HG02763 (cell line): ENCODE measurements around the gene ALOX12.

ENCODE experiments used
- ATAC-seq: cut with Tn5 transposase; IDR thresholded peaks from one replicate; pipeline ENCODE4 v1.9.1; 2021; ENCODE audit warnings: mild to moderate bottlenecking, moderate library complexity; ENCODE audit not compliant: unreplicated experiment

ALOX12 gene

GRCh38 chr17:7002288-7003047 lies 6.6 kb downstream of the ALOX12 start:
- no peak for ATAC-seq

- no peak for ATAC-seq
Observed at GRCh38 chr17:7003745-7004144, 7.9 kb downstream of the ALOX12 start.

GRCh38 chr17:7004398-7005253 lies 8.8 kb downstream of the ALOX12 start:
- ATAC-seq, result no peak

GRCh38 chr17:7005716-7006115 lies 9.9 kb downstream of the ALOX12 start:
- ATAC-seq, result no peak

- ATAC-seq, result no peak
Observed at GRCh38 chr17:7007143-7007542, 11.3 kb downstream of the ALOX12 start.

GRCh38 chr17:7010523-7010922 lies 14.7 kb downstream of the ALOX12 start:
- no peak for ATAC-seq

GRCh38 chr17:7011415-7011814 lies 15.6 kb downstream of the ALOX12 start:
- no peak for ATAC-seq

- no peak for ATAC-seq
Observed at GRCh38 chr17:7011942-7012254, 16.0 kb downstream of the ALOX12 start.

GRCh38 chr17:7014261-7014994 lies 18.6 kb downstream of the ALOX12 start:
- peak; percentile 80 for ATAC-seq

- peak; percentile 4 for ATAC-seq
Observed at GRCh38 chr17:7014995-7015958, 19.4 kb downstream of the ALOX12 start.

- ATAC-seq, result no peak
Observed at GRCh38 chr17:7016418-7016817, 20.6 kb downstream of the ALOX12 start.

GRCh38 chr17:7016886-7017826 lies 21.3 kb downstream of the ALOX12 start:
- ATAC-seq, result no peak

GRCh38 chr17:7017827-7018200 lies 22.0 kb downstream of the ALOX12 start:
- ATAC-seq, result no peak

GRCh38 chr17:7018331-7018964 lies 22.6 kb downstream of the ALOX12 start:
- no peak for ATAC-seq

- no peak for ATAC-seq
Observed at GRCh38 chr17:7019367-7019766, 23.5 kb downstream of the ALOX12 start.

- no peak for ATAC-seq
Observed at GRCh38 chr17:7019839-7020519, 24.1 kb downstream of the ALOX12 start.

- no peak for ATAC-seq
Observed at GRCh38 chr17:7020894-7021664, 25.2 kb downstream of the ALOX12 start.
